ENCODE measurements around the gene UROD.

- TF ChIP-seq CTCF (conservative IDR thresholded peaks at IDR 0.05; ENCODE audit: low read depth, low read length) (no peak), EZH2 (IDR thresholded peaks at IDR 0.05; ENCODE audit: borderline replicate concordance, low read depth, low read length, poor library complexity, severe bottlenecking) (no peak)
Observed at GRCh38 chr1:45026446-45026845, 14.4 kb downstream of the UROD start.

All from A673 (cell line).